Hepatocyte (in vitro differentiated cells): ENCODE results near the gene HNRNPLL. TPM values are rescaled to one million over a fixed set of nuclear protein-coding genes. Genes with fewer than 3 reads are reported as not detected.

Source experiments
- DNase-seq: peaks from one replicate; pipeline ENCODE4 v3.0.0-alpha.2; 2016; ENCODE audit warnings: low spot score
- H2AFZ ChIP-seq: fragments of 200-600 bp; sonication (generic); 2 replicates; pipeline ENCODE4 v1.6.0; 2016; ENCODE audit warnings: antibody characterized with exemption, mild to moderate bottlenecking
- H3K27ac ChIP-seq: fragments of 200-600 bp; sonication (generic); 2 replicates; pipeline ENCODE4 v1.5.1; 2016; ENCODE audit warnings: mild to moderate bottlenecking
- H3K27me3 ChIP-seq: fragments of 200-600 bp; sonication (generic); 2 replicates; pipeline ENCODE4 v1.6.1; 2016
- H3K36me3 ChIP-seq: fragments of 200-600 bp; sonication (generic); replicated peaks from 2 replicates; pipeline ENCODE4 v1.5.1; 2016; ENCODE audit warnings: low read depth; ENCODE audit not compliant: insufficient read depth
- H3K4me1 ChIP-seq: fragments of 200-600 bp; sonication (generic); 2 replicates; pipeline ENCODE4 v1.5.1; 2016; ENCODE audit warnings: mild to moderate bottlenecking, moderate library complexity; ENCODE audit not compliant: insufficient read depth
- H3K4me2 ChIP-seq: fragments of 200-600 bp; sonication (generic); 2 replicates; pipeline ENCODE4 v1.6.0; 2016
- H3K4me3 ChIP-seq: fragments of 200-600 bp; sonication (generic); 2 replicates; pipeline ENCODE4 v1.5.1; 2016; ENCODE audit warnings: mild to moderate bottlenecking
- H3K79me2 ChIP-seq: fragments of 200-600 bp; sonication (generic); 2 replicates; pipeline ENCODE4 v1.6.0; 2017; ENCODE audit warnings: mild to moderate bottlenecking
- H3K9me2 ChIP-seq: fragments of 200-600 bp; sonication (generic); replicated peaks from 2 replicates; pipeline ENCODE4 v1.6.0; 2017; ENCODE audit warnings: mild to moderate bottlenecking; ENCODE audit not compliant: insufficient read depth
- H3K9me3 ChIP-seq: fragments of 200-600 bp; sonication (generic); 2 replicates; pipeline ENCODE4 v1.5.1; 2016; ENCODE audit warnings: low read depth, mild to moderate bottlenecking
- H4K20me1 ChIP-seq: fragments of 200-600 bp; sonication (generic); 2 replicates; pipeline ENCODE4 v1.6.0; 2016; ENCODE audit warnings: mild to moderate bottlenecking; ENCODE audit not compliant: insufficient read depth, poor library complexity, severe bottlenecking
- CTCF ChIP-seq: fragments of 200-600 bp; sonication (generic); IDR thresholded peaks from 2 replicates; pipeline ENCODE4 v1.5.1; 2016; ENCODE audit warnings: antibody characterized with exemption, mild to moderate bottlenecking; ENCODE audit not compliant: poor library complexity
- EZH2 ChIP-seq: fragments of 200-600 bp; sonication (generic); IDR thresholded peaks from 2 replicates; pipeline ENCODE4 v1.6.1; 2016; ENCODE audit warnings: antibody characterized with exemption, mild to moderate bottlenecking, borderline replicate concordance
- EZH2phosphoT487 ChIP-seq: fragments of 200-600 bp; sonication (generic); IDR thresholded peaks from one replicate; pipeline ENCODE4 v1.6.1; 2018; ENCODE audit warnings: antibody characterized with exemption, mild to moderate bottlenecking, low read depth, moderate library complexity; ENCODE audit not compliant: unreplicated experiment, severe bottlenecking
- WGBS: methylation state at CpG from one replicate; pipeline ENCODE4 v1.1.6; 2016; ENCODE audit warnings: low lambda C conversion rate; ENCODE audit errors: missing lambda C conversion rate; 5-methylcytosine and 5-hydroxymethylcytosine counted together
- polyA plus RNA-seq: library from polyadenylated mRNA; unstranded; fragments of >200 nt; fragmentation: Nextera tagmentation; extraction: Ambion mirVana; gene quantifications from 2 replicates; pipeline ENCODE4 v1.2.1, GENCODE V29; 2016
- total RNA-seq: library from RNA; depleted of rRNA; stranded (reverse); fragments of >200 nt; gene quantifications from 2 replicates; pipeline ENCODE4 v1.2.3, GENCODE V29; 2014

The HNRNPLL gene
- total and polyA plus RNA-seq, 2 experiments from 2014 or later: 37.6 to 55.7 TPM

- Histone ChIP-seq H3K9me3 (no peaks in the 10 kb centered on the region), H3K9me2 (no peaks in the 10 kb centered on the region), H3K4me3 (no peak overlapping the region), H3K4me2 (no peak overlapping the region), H2AFZ (no peak overlapping the region), H3K27me3 (no peaks in the 10 kb centered on the region), H3K27ac (no peak overlapping the region), H3K36me3 (no peaks in the 10 kb centered on the region), H4K20me1 (peaks cover 27% of the 10 kb centered on the region), H3K79me2 (peaks cover 82% of the 10 kb centered on the region), H3K4me1 (no peaks in the 10 kb centered on the region)
- DNase-seq: no peak
- TF ChIP-seq CTCF (no peak), EZH2phosphoT487 (no peak)
- WGBS: 94% methylated on average over 1 of the region's 1 CpG
These were observed 17.8 kb downstream of the HNRNPLL start for GRCh38 chr2:38584881-38585280.

- H3K4me3 ChIP-seq: no peak overlapping the region
- no peak for TF ChIP-seq EZH2
- no peak for TF ChIP-seq EZH2phosphoT487
- TF ChIP-seq CTCF: no peak
- no peak for DNase-seq
- H4K20me1 ChIP-seq: peaks cover 20% of the 10 kb centered on the region
- peaks cover 78% of the 10 kb centered on the region for H3K79me2 ChIP-seq
- H3K4me1 ChIP-seq: no peaks in the 10 kb centered on the region
- no peaks in the 10 kb centered on the region for H3K9me2 ChIP-seq
- H3K27ac ChIP-seq: no peak overlapping the region
- no peaks in the 10 kb centered on the region for H3K36me3 ChIP-seq
- no peaks in the 10 kb centered on the region for H3K27me3 ChIP-seq
- H3K4me2 ChIP-seq: no peak overlapping the region
- H3K9me3 ChIP-seq: no peaks in the 10 kb centered on the region
- H2AFZ ChIP-seq: no peak overlapping the region
- WGBS: 94% methylated on average over 5 of the region's 5 CpGs
These were observed 18.7 kb downstream of the HNRNPLL start for GRCh38 chr2:38583994-38584393.

GRCh38 chr2:38583524-38583923 is 19.2 kb downstream of the HNRNPLL start:
- TF ChIP-seq EZH2: no peak
- no peak for TF ChIP-seq CTCF
- TF ChIP-seq EZH2phosphoT487: no peak
- peaks cover 74% of the 10 kb centered on the region for H3K79me2 ChIP-seq
- H3K9me2 ChIP-seq: no peaks in the 10 kb centered on the region
- H3K4me2 ChIP-seq: no peak overlapping the region
- no peak overlapping the region for H3K27ac ChIP-seq
- no peaks in the 10 kb centered on the region for H3K36me3 ChIP-seq
- no peaks in the 10 kb centered on the region for H3K9me3 ChIP-seq
- no peaks in the 10 kb centered on the region for H3K27me3 ChIP-seq
- H4K20me1 ChIP-seq: peaks cover 16% of the 10 kb centered on the region
- H2AFZ ChIP-seq: no peak overlapping the region
- no peaks in the 10 kb centered on the region for H3K4me1 ChIP-seq
- no peak for DNase-seq
- WGBS: 73% methylated on average over 3 of the region's 3 CpGs
- no peak overlapping the region for H3K4me3 ChIP-seq
